Gastrocnemius medialis (tissue), 4 donors: ENCODE measurements around the gene ST7.

Experiments used
- CTCF ChIP-seq, 5 experiments: fragments of 450-650 bp in 3 of 5; fragments of 200-600 bp in 2 of 5; sonication (generic) in 2 of 5; IDR thresholded peaks in 4 of 5; conservative IDR thresholded peaks in 1 of 5; 1 replicate in 4 of 5; 2 replicates in 1 of 5; pipeline ENCODE4 v1.5.1; 2016 to 2019; ENCODE audit warnings: antibody characterized with exemption in 5 of 5, mild to moderate bottlenecking in 3 of 5, moderate library complexity in 3 of 5
- POLR2A ChIP-seq, 2 donors: fragments of 450-650 bp; IDR thresholded peaks; one replicate each; pipeline ENCODE4 v1.6.1; 2017; ENCODE audit warnings: antibody characterized with exemption in 2 of 2, mild to moderate bottlenecking in 2 of 2, moderate library complexity in 2 of 2

DNA sequence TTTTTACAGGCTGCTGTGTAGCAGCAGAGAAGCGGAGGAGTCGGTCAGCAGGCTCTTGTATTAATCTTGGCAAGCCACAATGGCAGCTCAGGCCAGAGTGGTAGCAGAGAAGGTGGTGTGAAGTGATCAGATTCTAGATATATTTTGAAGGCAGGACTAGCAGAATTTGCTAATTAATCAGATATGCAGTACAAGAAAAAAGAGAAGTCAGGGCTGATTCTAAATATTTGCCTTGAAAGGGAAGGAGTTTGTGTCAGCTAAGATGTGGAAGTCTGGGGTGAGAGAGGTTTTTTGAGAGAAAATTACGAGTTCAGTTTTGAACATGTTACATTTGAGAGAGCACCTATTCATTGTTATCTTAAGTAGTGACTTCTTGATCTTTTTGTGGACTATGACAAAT, 193.2 kb downstream of the ST7 start:
- TF ChIP-seq CTCF (IDR thresholded peaks at IDR 0.05 in 4 of 5, conservative IDR thresholded peaks at IDR 0.05 in 1 of 5) (no peak), POLR2A (IDR thresholded peaks at IDR 0.05) (no peak)
